Gastrocnemius medialis (tissue), 4 donors: Measurements from ENCODE around the gene TATDN2. TPM values are rescaled to one million over a fixed set of nuclear protein-coding genes. Genes with fewer than 3 reads are reported as not detected.

Experiments used
- ATAC-seq, 2 donors: fragments of 150-250 bp; one replicate each; pipeline ENCODE4 v1.9.1; 2016
- DNase-seq, 2 donors: peaks; one replicate each; pipeline ENCODE4 v3.0.0-alpha.2; 2019
- H3K27ac ChIP-seq, 4 donors: fragments of 200-600 bp; sonication (generic); 1 replicate in 1 of 4; 2 replicates in 3 of 4; pipeline ENCODE4 v1.5.1; 2016 to 2018; ENCODE audit warnings: mild to moderate bottlenecking in 2 of 4, moderate library complexity in 1 of 4
- H3K27me3 ChIP-seq, 3 donors: fragments of 200-600 bp; sonication (generic) in 2 of 3; 1 replicate in 1 of 3; 2 replicates in 2 of 3; pipeline versions ENCODE4 v1.5.1 to v1.6.0; 2016 to 2019; ENCODE audit warnings: mild to moderate bottlenecking in 1 of 3, moderate library complexity in 1 of 3
- H3K36me3 ChIP-seq, 2 donors: fragments of 200-600 bp; sonication (generic) in 1 of 2; one replicate each; pipeline ENCODE4 v1.5.1; 2017 to 2018
- H3K4me1 ChIP-seq, 2 donors: fragments of 200-600 bp; sonication (generic) in 1 of 2; one replicate each; pipeline ENCODE4 v1.5.1; 2016 to 2017; ENCODE audit warnings: mild to moderate bottlenecking in 2 of 2
- H3K4me3 ChIP-seq, 4 donors: fragments of 200-600 bp; sonication (generic) in 3 of 4; 1 replicate in 1 of 4; 2 replicates in 3 of 4; pipeline ENCODE4 v1.5.1; 2016 to 2019; ENCODE audit warnings: mild to moderate bottlenecking in 2 of 4
- H3K9me3 ChIP-seq, 3 donors: fragments of 200-600 bp; sonication (generic) in 2 of 3; 1 replicate in 1 of 3; 2 replicates in 2 of 3; pipeline ENCODE4 v1.5.1; 2016 to 2019
- CTCF ChIP-seq, 5 experiments: fragments of 450-650 bp in 3 of 5; fragments of 200-600 bp in 2 of 5; sonication (generic) in 2 of 5; IDR thresholded peaks in 4 of 5; conservative IDR thresholded peaks in 1 of 5; 1 replicate in 4 of 5; 2 replicates in 1 of 5; pipeline ENCODE4 v1.5.1; 2016 to 2019; ENCODE audit warnings: antibody characterized with exemption in 5 of 5, mild to moderate bottlenecking in 3 of 5, moderate library complexity in 3 of 5
- POLR2A ChIP-seq, 2 donors: fragments of 450-650 bp; IDR thresholded peaks; one replicate each; pipeline ENCODE4 v1.6.1; 2017; ENCODE audit warnings: antibody characterized with exemption in 2 of 2, mild to moderate bottlenecking in 2 of 2, moderate library complexity in 2 of 2
- in situ Hi-C, 4 donors: fragments of 200-750 bp; cut with MboI; loops; one replicate each; pipeline versions ENCODE4 v1.15.0 to v1.8.0; 2017; ENCODE audit warnings: low sequenced_read_pairs in 4 of 4
- intact Hi-C: fragments of 100-400 bp; cut with DNase I; formaldehyde crosslinking; loops from one replicate; pipeline ENCODE4 v1.15.1; 2023; ENCODE audit warnings: low total_unique reads
- total RNA-seq, 4 donors: library from RNA; depleted of rRNA; stranded (reverse); fragments of >200 nt; gene quantifications; one replicate each; pipeline versions ENCODE4 v1.1.0 to v1.2.3, GENCODE V29; 2016

TATDN2 gene
- total RNA-seq, 4 donors from 2014 or later: 10.9 to 11.5 (median 10.9) TPM

GRCh38 chr3:10317961-10318350 lies 69.7 kb downstream of the TATDN2 start:
- DNase-seq (no peak), ATAC-seq (no peak)
- Histone ChIP-seq H3K4me3 (no peak overlapping the region), H3K9me3 (no peaks in the 10 kb centered on the region), H3K27me3 (no peaks in the 10 kb centered on the region), H3K27ac (no peak overlapping the region), H3K36me3 (peaks cover 0 to 54% of the 10 kb centered on the region in 2 donors), H3K4me1 (peaks cover 20 to 31% of the 10 kb centered on the region in 2 donors)
- no peak for TF ChIP-seq CTCF (IDR thresholded peaks at IDR 0.05 in 4 of 5, conservative IDR thresholded peaks at IDR 0.05 in 1 of 5)
- no peak for TF ChIP-seq POLR2A (IDR thresholded peaks at IDR 0.05)
- in situ Hi-C loops (no loop called here), intact Hi-C loops (no loop called here)

- H3K36me3 ChIP-seq: peaks cover 0 to 43% of the 10 kb centered on the region in 2 donors
- no peak for TF ChIP-seq CTCF (IDR thresholded peaks at IDR 0.05 in 4 of 5, conservative IDR thresholded peaks at IDR 0.05 in 1 of 5)
- TF ChIP-seq POLR2A (IDR thresholded peaks at IDR 0.05): no peak
- H3K4me3 ChIP-seq: peak overlapping the region in 1 of 4 donors; percentile 4
- intact Hi-C loops (no loop called here), in situ Hi-C loops (no loop called here)
- no peak for ATAC-seq
- no peak overlapping the region for H3K27ac ChIP-seq
- DNase-seq: no peak
- no peaks in the 10 kb centered on the region for H3K27me3 ChIP-seq
- H3K9me3 ChIP-seq: no peaks in the 10 kb centered on the region
- peaks cover 20 to 31% of the 10 kb centered on the region in 2 donors for H3K4me1 ChIP-seq
Measured at GRCh38 chr3:10319251-10319650, 71.0 kb downstream of the TATDN2 start.

GRCh38 chr3:10319804-10320203 lies 71.5 kb downstream of the TATDN2 start:
- ATAC-seq (no peak), DNase-seq (no peak)
- no peaks in the 10 kb centered on the region for H3K9me3 ChIP-seq
- TF ChIP-seq POLR2A (IDR thresholded peaks at IDR 0.05) (no peak), CTCF (IDR thresholded peaks at IDR 0.05 in 4 of 5, conservative IDR thresholded peaks at IDR 0.05 in 1 of 5) (no peak)
- no peaks in the 10 kb centered on the region for H3K27me3 ChIP-seq
- peak overlapping the region in 2 of 4 donors; percentile 84 to 87 for H3K27ac ChIP-seq
- H3K4me3 ChIP-seq: peak overlapping the region; percentile 69 to 99 (median 91)
- intact Hi-C loops (loop anchor here (5.0 kb wide), 1 partner anchor 1332 kb away; no protein-coding TSS in a partner anchor), in situ Hi-C loops (no loop called here)
- H3K36me3 ChIP-seq: peaks cover 0 to 38% of the 10 kb centered on the region in 2 donors
- H3K4me1 ChIP-seq: peaks cover 20 to 31% of the 10 kb centered on the region in 2 donors

- no peak for DNase-seq
- no peak for TF ChIP-seq CTCF (IDR thresholded peaks at IDR 0.05 in 4 of 5, conservative IDR thresholded peaks at IDR 0.05 in 1 of 5)
- peak overlapping the region; percentile 69 to 99 (median 91) for H3K4me3 ChIP-seq
- intact Hi-C loops (loop anchor here (5.0 kb wide), 1 partner anchor 1332 kb away; no protein-coding TSS in a partner anchor), in situ Hi-C loops (no loop called here)
- H3K36me3 ChIP-seq: peaks cover 0 to 33% of the 10 kb centered on the region in 2 donors
- H3K4me1 ChIP-seq: peaks cover 20 to 31% of the 10 kb centered on the region in 2 donors
- peak overlapping the region; percentile 82 to 91 (median 86) for H3K27ac ChIP-seq
- ATAC-seq: peak in 1 of 2 donors; percentile 10
- H3K27me3 ChIP-seq: no peaks in the 10 kb centered on the region
- no peaks in the 10 kb centered on the region for H3K9me3 ChIP-seq
Measured at GRCh38 chr3:10320320-10320677, 72.0 kb downstream of the TATDN2 start.
